Spleen (tissue), 11 donors: ENCODE results near the gene RABL6. TPM values are rescaled to one million over a fixed set of nuclear protein-coding genes. Genes with fewer than 3 reads are reported as not detected.

Experiments used
- DNase-seq: peaks from one replicate; pipeline ENCODE4 v3.0.0-alpha.2; 2020
- H3K27ac ChIP-seq, 8 donors: fragments of 200-600 bp; sonication (generic) in 7 of 8; 1 replicate in 4 of 8; 2 replicates in 4 of 8; pipeline versions ENCODE4 v1.5.0 to v1.8.0; 2016 to 2021; ENCODE audit warnings: inconsistent platforms in 4 of 8, mild to moderate bottlenecking in 4 of 8, moderate library complexity in 1 of 8
- H3K27me3 ChIP-seq, 7 donors: fragments of 200-600 bp; sonication (generic) in 6 of 7; replicated peaks in 1 of 7; 1 replicate in 4 of 7; 2 replicates in 3 of 7; pipeline versions ENCODE4 v1.5.0 to v1.8.0; 2016 to 2021; ENCODE audit warnings: inconsistent platforms in 3 of 7, mild to moderate bottlenecking in 1 of 7
- H3K36me3 ChIP-seq, 6 donors: fragments of 200-600 bp; sonication (generic) in 5 of 6; 1 replicate in 4 of 6; 2 replicates in 2 of 6; pipeline versions ENCODE4 v1.5.0 to v1.8.0; 2016 to 2021; ENCODE audit warnings: inconsistent platforms in 2 of 6
- H3K4me1 ChIP-seq, 6 donors: fragments of 200-600 bp; sonication (generic) in 5 of 6; 1 replicate in 3 of 6; 2 replicates in 3 of 6; pipeline versions ENCODE4 v1.5.0 to v1.8.0; 2016 to 2021; ENCODE audit warnings: inconsistent platforms in 3 of 6
- H3K4me3 ChIP-seq, 8 donors: fragments of 200-600 bp; sonication (generic) in 7 of 8; 1 replicate in 4 of 8; 2 replicates in 4 of 8; pipeline versions ENCODE4 v1.5.0 to v1.8.0; 2016 to 2021; ENCODE audit warnings: inconsistent platforms in 4 of 8, mild to moderate bottlenecking in 4 of 8, moderate library complexity in 2 of 8
- H3K9me3 ChIP-seq, 8 donors: fragments of 200-600 bp; sonication (generic) in 7 of 8; 1 replicate in 4 of 8; 2 replicates in 4 of 8; pipeline versions ENCODE4 v1.5.0 to v1.8.0; 2016 to 2021; ENCODE audit warnings: inconsistent platforms in 4 of 8
- CTCF ChIP-seq, 11 experiments: fragments of 200-600 bp in 7 of 11; fragments of 450-650 bp in 4 of 11; sonication (generic) in 4 of 11; IDR thresholded peaks in 8 of 11; conservative IDR thresholded peaks in 3 of 11; 1 replicate in 7 of 11; 2 replicates in 4 of 11; pipeline versions ENCODE4 v1.4.0 to v1.8.0; 2016 to 2021; ENCODE audit warnings: antibody characterized with exemption in 11 of 11, inconsistent platforms in 4 of 11, mild to moderate bottlenecking in 1 of 11
- POLR2A ChIP-seq, 3 donors: fragments of 450-650 bp; IDR thresholded peaks; one replicate each; pipeline ENCODE4 v1.5.1; 2017; ENCODE audit warnings: antibody characterized with exemption in 3 of 3, mild to moderate bottlenecking in 1 of 3
- POLR2AphosphoS5 ChIP-seq, 3 donors: sonication (generic); formaldehyde crosslinking; IDR thresholded peaks; one replicate each; pipeline ENCODE4 v1.5.1; 2017; ENCODE audit warnings: antibody characterized with exemption in 3 of 3
- WGBS, 5 donors: extraction: QIAGEN DNeasy Blood & Tissue Kit in 3 of 5; methylation state at CpG; one replicate each; pipeline versions ENCODE4 v1.1.5 to v1.1.7; 2013 to 2018; 5-methylcytosine and 5-hydroxymethylcytosine counted together
- intact Hi-C: fragments of 100-400 bp; cut with DNase I; formaldehyde crosslinking; loops from one replicate; pipeline ENCODE4 v1.15.0; 2023; ENCODE audit warnings: low total_unique reads
- polyA plus RNA-seq, 3 donors: library from polyadenylated mRNA; stranded (reverse); fragments of 200-250 nt; gene quantifications; one replicate each; pipeline ENCODE4 v1.2.1, GENCODE V29; 2013
- total RNA-seq, 7 donors: library from RNA; depleted of rRNA in 3 of 7; stranded (reverse); fragments of >200 nt in 3 of 7; fragmentation: NEBNext Ultra II Directional in 4 of 7; extraction: Animal tissue kit (Norgen Biotek cat#: 25700) in 4 of 7; gene quantifications; one replicate each; pipeline versions ENCODE4 v1.1.0 to v1.2.1, GENCODE V29; 2016 to 2021
- donor health status: healthy with polysubstance abuse.
- donor health status: DM: no; HTN: no; CAD: no; lungs with moderate emphysema.
- donor health status: DM: no; HTN: no; CAD: no.
- donor health status: Bipolar disorder and iron deficiency.
- donor health status: healthy.
- donor health status: DM: no; HTN: no; CAD: no.
- donor health status: DM: yes; HTN: yes; CAD: no.

Gene RABL6
- total and polyA plus RNA-seq, 10 donors = 32.7 to 70.0 (median 55.7) TPM

- no peak for TF ChIP-seq POLR2AphosphoS5 (IDR thresholded peaks at IDR 0.05)
- peak in 2 of 11 experiments; percentile 12 to 13 for TF ChIP-seq CTCF (IDR thresholded peaks at IDR 0.05 in 8 of 11, conservative IDR thresholded peaks at IDR 0.05 in 3 of 11)
- Histone ChIP-seq H3K9me3 (no peaks in the 10 kb centered on the region), H3K27me3 (peaks cover 0 to under 1% (median 0%) of the 10 kb centered on the region in 7 donors), H3K4me3 (peak overlapping the region in 1 of 8 donors; percentile 36), H3K27ac (peak overlapping the region in 7 of 8 donors; percentile 11 to 77 (median 67)), H3K36me3 (peaks cover 0 to 39% (median 8%) of the 10 kb centered on the region in 6 donors), H3K4me1 (peaks cover 10 to 73% (median 45%) of the 10 kb centered on the region in 6 donors)
- peak; percentile 76 for DNase-seq
- intact Hi-C loops = no loop called here
- WGBS, 5 donors = 60 to 83% (median 76%) methylated on average over 13 to 18 of the region's 18 CpGs
These were observed 45.9 kb downstream of the RABL6 start for GRCh38 chr9:136853596-136854112.

- Histone ChIP-seq H3K27ac (peak overlapping the region in 7 of 8 donors; percentile 11 to 77 (median 67)), H3K9me3 (no peaks in the 10 kb centered on the region), H3K36me3 (peaks cover 0 to 45% (median 8%) of the 10 kb centered on the region in 6 donors), H3K27me3 (no peaks in the 10 kb centered on the region), H3K4me3 (peak overlapping the region in 2 of 8 donors; percentile 18 to 36), H3K4me1 (peaks cover 10 to 77% (median 47%) of the 10 kb centered on the region in 6 donors)
- intact Hi-C loops = no loop called here
- DNase-seq = peak; percentile 78
- 52 to 72% (median 60%) methylated on average over 12 to 30 of the region's 30 CpGs for WGBS, 5 donors
- no peak for TF ChIP-seq POLR2A (IDR thresholded peaks at IDR 0.05)
- TF ChIP-seq POLR2AphosphoS5 (IDR thresholded peaks at IDR 0.05) = peak in 2 of 3 donors; percentile 61 to 65
- peak in 1 of 11 experiments; percentile 2 for TF ChIP-seq CTCF (IDR thresholded peaks at IDR 0.05 in 8 of 11, conservative IDR thresholded peaks at IDR 0.05 in 3 of 11)
These were observed 46.5 kb downstream of the RABL6 start for GRCh38 chr9:136854113-136854841.

- Histone ChIP-seq H3K4me1 (peaks cover 8 to 79% (median 43%) of the 10 kb centered on the region in 6 donors), H3K4me3 (peak overlapping the region in 2 of 8 donors; percentile 18 to 36), H3K9me3 (no peaks in the 10 kb centered on the region), H3K36me3 (peaks cover 0 to 52% (median 8%) of the 10 kb centered on the region in 6 donors), H3K27ac (peak overlapping the region in 6 of 8 donors; percentile 11 to 77 (median 72)), H3K27me3 (no peaks in the 10 kb centered on the region)
- no peak for DNase-seq
- no peak for TF ChIP-seq POLR2A (IDR thresholded peaks at IDR 0.05)
- TF ChIP-seq POLR2AphosphoS5 (IDR thresholded peaks at IDR 0.05) = no peak
- no peak for TF ChIP-seq CTCF (IDR thresholded peaks at IDR 0.05 in 8 of 11, conservative IDR thresholded peaks at IDR 0.05 in 3 of 11)
- 83 to 90% (median 85%) methylated on average over 15 to 23 of the region's 23 CpGs for WGBS, 5 donors
- intact Hi-C loops = no loop called here
These were observed 47.2 kb downstream of the RABL6 start for GRCh38 chr9:136854842-136855460.
